ENCODE measurements around the gene MINDY4.

Gene MINDY4

DNA sequence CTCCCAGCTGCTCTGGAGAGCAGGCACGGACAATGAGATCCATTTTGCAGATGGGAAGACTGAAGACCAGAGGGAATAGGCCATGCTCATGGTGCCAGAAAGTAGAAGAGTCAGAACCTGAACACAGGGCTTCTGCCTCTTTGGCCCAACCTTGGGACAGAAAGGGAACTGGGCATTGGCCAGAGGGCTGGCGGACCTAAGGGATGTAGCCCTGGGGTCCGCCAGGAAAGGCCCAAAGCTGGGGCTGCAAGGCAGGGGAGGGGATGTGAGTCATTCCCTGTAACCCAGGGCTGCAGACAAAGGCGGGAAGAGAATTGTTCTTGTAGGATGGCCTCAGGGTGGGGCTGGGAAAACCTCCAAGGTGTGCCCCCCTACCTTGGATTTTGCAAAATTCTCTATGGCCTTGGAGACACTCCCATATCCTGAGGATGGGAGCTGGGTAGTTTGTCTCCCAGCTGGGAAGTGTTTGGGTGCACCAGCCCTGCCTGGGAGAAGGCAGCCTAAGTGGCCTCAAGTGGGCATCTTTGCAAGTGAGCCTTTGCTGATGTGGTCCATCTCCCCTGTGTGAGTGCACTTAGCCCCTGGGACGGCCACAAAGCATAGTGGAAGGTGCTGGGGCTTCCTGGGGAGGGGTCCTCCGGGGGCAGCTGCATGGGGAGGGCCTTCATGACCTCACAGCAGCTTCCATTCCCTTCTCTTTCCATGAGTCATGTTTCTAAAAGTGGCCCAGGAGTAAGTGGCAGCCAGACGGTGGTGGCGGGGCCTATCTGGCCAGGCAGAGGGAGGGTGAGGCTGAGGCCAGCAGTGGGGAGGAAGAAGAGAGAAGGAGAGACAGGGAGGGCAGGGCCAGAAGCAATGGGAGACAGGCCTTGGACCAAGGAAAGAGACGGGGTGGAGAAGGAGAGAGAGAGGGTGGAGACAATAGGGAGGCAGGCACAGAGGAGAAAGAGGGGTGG, 149.6 kb downstream of the MINDY4 start:
- DNase-seq = no peak

DNA sequence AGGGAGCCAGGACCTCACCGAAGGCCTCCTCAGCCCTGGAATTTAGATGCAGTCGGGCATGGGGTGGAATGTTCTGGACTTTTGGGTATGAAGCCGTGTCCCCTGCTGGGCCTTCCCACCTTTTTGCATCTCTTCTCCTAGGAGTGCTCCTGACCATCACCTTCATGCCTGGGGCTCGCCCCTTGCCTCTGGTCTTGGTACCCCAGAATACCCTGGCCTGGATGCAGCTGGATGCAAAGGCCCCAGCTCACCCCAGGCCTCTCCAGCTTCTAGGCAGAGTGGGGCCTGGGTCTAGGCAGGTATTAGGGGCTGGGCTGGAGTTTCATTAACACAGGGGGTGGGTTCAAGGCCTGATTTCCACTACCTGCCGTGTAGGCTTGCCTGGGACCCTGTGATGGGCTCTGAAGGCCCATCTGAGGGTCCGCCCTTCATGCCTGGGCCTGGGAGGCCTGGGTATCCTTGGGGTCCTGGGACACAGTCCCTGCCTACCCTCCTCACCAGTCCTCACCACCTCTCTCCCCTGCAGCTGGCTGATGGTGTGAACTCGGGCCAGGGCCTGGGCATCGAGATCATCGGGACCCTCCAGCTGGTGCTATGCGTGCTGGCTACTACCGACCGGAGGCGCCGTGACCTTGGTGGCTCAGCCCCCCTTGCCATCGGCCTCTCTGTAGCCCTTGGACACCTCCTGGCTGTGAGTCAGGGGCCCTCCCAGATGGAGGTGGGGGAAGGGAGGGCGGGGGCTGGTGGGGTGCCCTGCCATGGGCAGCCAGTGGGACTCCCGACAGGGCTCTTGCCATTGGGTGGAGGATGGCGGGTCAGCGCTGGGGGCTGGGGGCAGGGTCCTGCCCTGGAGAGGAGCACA, 150.6 kb downstream of the MINDY4 start:
- no peak for DNase-seq

- DNase-seq = no peak
Measured at GRCh38 chr7:30922596-30922995, 151.4 kb downstream of the MINDY4 start.

- DNase-seq = no peak
Measured at GRCh38 chr7:30923009-30923773, 152.0 kb downstream of the MINDY4 start.

GRCh38 chr7:30923774-30924413, 152.7 kb downstream of the MINDY4 start:
- no peak for DNase-seq

- no peak for DNase-seq
Measured at GRCh38 chr7:30924624-30925023, 153.4 kb downstream of the MINDY4 start.

- no peak for DNase-seq
Measured at GRCh38 chr7:30925117-30925516, 153.9 kb downstream of the MINDY4 start.

- no peak for DNase-seq
Measured at GRCh38 chr7:30925913-30926312, 154.7 kb downstream of the MINDY4 start.

- no peak for DNase-seq
Measured at GRCh38 chr7:30926313-30926712, 155.1 kb downstream of the MINDY4 start.

GRCh38 chr7:30927040-30927439, 155.8 kb downstream of the MINDY4 start:
- DNase-seq = no peak

DNA sequence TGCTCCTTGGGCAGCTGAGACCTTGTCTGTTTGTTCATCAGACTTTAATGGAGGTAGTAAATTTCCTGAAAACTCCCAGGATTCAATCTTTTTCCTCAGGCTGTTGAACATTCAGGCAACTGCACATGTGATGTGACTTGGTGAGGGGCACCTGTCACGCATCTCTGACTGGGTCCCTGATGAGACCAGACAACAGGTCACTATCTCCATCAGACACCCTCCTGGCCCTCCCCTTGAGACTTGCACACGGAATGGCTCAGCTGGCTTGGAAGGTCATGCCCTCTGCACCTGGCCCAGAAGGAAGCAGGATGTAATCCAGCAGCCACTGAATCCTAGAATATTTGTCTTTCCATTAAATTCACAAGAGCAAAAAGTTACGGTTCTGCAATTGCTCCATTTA, 156.3 kb downstream of the MINDY4 start:
- no peak for DNase-seq

GRCh38 chr7:30928254-30928872, 157.1 kb downstream of the MINDY4 start:
- DNase-seq = no peak

DNA sequence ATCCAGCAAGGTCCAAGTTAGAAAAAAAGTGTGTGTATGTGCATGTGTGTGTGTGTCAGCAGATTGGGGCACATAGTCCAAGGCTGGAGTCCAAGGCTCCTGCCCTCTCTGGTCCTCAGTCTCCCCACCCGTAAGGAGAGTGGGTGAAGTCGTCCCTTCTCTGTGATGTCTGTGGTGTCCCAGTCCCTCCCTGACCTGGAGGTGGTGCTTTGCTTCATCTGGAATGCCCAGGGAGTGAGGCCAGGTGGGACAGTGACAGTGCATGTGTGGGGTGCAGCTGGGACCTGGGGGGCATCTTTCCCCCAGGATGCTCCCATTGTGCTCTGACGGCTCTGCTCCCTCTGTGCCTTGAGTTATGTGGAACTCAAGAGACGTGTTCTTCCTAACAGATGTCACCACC, 158.5 kb downstream of the MINDY4 start:
- DNase-seq = no peak

- DNase-seq = no peak
Measured at GRCh38 chr7:30930621-30931020, 159.4 kb downstream of the MINDY4 start.

DNA sequence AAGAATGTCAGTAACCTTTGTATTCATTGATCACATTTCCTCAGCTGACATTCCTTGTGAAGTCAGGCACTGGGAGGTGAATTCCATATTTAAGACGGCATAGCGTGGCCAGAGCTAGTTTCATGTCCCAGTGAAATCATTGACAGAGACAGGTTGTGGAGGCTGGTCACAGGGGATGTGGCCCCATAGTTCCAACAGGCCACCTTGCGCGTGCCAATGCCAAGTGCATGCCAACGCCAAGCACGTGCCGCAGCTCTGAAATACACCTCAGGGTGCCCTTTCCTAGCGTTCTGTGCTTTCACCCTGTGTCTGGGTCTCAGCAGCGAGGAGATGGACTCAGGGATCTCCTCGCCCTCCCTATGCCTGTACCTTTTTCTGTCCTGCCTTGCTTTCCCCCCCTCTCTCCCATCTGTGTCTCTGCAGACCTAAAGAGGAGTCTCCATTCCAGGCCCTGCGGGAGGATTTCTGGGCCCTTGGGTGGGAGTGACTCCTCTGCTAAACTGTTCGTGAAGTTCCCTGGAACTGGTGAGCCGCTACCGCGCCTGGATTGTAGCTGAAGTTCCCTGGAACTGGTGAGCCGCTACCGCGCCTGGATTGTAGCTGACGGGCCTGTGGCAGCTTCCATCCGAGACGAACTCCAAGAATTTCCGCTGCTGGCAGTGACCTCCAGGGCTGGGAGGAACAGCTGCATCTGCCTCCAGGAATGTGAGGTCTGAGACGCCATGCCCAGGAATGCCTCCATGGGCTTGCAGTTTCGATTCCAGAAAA, 160.1 kb downstream of the MINDY4 start:
- DNase-seq = no peak

GRCh38 chr7:30931929-30932540, 160.8 kb downstream of the MINDY4 start:
- DNase-seq = no peak

DNA sequence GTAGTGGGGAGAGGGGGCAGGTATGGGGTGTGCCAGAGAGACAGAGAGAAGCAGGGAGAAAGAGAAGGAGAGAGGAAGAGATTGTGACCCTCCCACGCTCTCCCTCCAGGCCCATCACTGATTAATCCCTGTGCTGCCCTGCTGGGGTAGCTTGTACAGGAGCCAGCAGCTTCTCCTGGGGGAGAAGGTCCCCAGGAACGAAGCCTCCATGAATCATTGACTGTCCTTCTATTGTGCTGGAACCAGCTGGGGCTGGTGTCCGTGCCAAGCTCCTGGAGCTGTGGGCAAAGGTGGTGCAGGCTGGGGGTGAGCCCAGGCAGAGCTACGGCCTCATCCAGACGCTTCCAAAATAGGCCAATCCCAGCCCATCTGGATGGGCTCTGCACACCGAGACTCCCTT, 161.3 kb downstream of the MINDY4 start:
- no peak for DNase-seq

DNA sequence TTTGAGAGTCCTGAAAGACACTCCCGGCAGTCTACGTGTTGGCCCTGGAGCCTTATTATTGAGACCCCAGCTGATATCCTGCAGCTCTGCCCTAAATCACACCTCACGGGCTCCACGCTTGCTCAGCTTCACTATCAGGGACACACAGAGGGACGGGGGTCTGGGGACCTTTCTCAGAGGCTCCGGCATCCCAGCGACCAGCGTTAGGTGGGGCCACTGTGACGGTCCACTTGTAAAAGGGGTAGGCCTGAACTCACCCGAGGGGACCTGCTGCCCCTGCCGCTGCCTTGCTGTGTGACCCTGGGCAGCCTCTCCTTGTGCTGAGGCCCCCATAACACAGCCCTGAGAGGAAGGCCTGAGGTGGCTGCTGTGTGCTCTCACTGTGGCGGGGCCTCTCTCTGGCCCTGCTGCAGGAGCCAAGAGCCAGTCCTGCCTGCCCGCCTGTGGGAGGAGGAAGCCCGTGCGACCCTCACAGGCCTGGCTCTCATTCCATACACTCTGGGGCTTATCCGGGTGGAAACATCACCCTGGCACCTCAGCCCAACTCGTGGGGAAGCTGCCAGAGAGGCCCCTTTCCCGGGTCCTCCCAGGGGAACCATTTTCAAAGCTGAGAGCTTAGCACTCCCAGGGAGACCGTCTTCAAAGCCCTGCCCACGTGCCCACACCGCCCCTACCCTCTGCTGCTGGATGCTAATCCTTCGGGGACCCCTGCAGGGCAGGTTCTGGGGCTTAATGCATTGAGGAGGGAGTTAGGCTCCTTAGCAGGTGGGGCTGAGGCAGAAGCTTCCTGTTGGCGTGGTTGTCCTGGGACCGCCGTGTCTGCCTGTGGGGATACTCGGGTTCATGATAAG, 162.1 kb downstream of the MINDY4 start:
- no peak for DNase-seq

- DNase-seq = no peak
Measured at GRCh38 chr7:30934225-30934624, 163.0 kb downstream of the MINDY4 start.
